ENCODE measurements around the gene CBLB.
"Not testable (repeated sequence)": the region's sequence is repeated elsewhere in the genome, so short reads cannot be mapped to it uniquely, and the experiment has no call there.

CBLB gene

DNA sequence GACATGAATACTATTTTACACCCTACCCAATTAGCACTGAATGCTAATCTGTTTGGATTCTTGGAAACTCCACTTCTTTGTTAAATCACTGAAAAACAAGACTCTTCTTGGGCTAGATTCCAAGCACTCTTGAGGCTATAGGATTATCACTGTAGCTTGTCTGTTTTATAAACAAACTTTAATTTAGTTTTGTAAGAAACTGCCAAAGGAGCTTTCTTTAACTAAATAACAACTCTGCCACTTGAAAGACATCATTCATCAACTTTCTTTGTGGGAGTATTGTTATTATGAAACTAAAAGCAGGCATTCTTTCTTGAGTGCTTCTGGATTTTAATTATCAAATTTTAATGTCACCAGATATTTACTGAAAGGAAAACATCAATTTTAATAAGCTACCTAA lies 24.1 kb downstream of the CBLB start:
- no peak for DNase-seq

DNA sequence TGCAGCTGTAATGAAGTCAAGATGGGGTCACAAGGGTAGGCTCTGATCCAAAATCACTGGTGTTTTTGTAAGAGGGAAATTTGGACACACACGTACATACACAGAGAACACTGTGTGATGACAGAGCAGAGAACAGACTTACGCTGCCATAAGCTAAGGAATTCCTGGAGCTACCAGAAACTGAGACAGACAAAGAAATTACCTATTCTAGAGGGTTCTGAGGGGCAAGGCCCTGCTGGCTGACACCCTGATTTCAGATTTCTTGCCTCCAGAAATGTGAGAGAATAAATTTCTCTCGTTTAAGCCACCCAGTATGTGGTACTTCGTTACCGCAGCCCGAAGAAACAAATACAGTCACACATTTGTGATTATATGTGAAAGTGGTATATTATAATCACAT lies 24.8 kb downstream of the CBLB start:
- no peak for DNase-seq

DNA sequence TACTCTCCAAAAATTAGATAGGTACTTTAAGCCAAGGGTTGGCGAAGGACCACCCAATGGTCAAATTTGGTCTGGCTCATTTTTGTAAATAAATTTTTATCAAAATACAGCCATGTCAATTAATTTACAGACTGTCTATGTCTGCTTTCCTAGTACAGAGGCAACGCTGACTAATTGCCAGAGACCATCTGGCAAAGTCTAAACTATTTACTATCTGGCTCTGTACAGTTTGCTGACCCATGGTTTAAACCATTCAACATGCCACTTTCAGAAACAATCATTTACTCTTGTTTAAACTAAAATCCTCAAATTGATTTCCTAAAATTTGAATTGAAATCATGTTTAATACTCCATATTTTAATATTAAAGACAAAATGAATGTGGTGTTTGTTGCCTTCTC lies 25.9 kb downstream of the CBLB start:
- no peak for DNase-seq

DNA sequence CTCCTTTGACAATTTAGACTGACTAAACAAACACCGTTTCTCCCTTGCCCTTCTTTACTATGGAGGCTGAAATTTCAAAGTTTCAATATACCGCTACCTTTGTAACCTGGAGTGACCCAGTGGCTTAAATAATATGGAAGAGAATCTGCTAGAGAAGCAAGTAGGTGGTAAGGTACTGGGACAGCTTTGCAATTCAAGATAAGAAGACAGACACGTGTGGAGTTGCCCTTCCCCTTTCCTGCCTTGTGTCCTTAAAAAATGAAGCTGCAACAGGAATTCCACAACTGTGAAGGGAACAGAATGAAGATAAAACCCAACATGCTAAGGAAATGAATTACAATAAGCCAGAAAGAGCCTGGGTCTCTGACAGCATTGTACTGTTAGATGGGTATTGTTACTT lies 26.4 kb downstream of the CBLB start:
- no peak for DNase-seq

DNA sequence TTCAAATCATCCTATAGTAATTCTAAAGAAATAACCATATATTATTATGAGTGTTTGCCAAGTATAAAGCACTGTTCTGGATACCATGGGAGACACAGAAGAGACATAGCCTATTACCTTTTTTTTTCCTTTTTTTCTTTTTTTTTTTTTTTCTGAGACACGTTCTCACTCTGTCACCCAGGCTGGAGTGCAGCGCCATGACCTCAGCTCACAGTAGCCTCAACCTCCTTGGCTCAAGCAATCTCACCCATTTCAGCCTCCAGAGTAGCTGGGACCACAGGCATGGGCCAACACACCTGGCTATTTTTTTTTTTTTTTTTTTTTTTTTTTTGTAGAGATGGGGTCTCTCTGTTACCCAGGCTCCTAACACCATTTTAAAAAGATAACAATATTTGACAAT lies 30.9 kb downstream of the CBLB start:
- no peak for DNase-seq

DNA sequence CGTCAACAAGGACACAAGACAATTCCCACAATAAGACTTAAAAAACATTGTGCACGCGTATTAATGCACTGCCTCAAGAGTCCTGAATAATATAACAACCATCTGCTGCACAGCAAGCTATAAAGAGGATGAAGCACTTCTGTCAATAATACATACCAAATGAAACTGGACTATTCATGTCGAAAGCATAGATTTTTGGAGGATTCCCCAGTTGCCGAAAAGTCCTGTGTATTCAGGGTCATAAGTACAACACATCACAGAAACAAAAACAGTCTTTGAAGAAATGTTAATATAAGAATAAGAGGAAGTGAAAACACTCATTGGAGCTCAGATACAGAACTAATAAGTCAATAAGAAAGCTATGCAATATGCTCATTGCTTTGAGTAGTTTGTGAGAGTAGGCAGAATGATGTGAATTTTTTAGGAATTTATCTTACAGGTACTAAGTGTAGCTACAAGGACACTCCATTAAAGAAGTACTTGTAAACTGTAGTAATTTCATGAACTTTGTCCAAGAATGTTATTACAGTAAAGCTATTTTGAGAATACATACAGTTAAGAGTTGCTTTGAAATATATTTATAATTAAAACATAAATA lies 31.6 kb downstream of the CBLB start:
- no peak for DNase-seq

- peak in 1 of 2 donors; percentile 55 for DNase-seq
Measured at GRCh38 chr3:105836533-105836932, 32.3 kb downstream of the CBLB start.

DNA sequence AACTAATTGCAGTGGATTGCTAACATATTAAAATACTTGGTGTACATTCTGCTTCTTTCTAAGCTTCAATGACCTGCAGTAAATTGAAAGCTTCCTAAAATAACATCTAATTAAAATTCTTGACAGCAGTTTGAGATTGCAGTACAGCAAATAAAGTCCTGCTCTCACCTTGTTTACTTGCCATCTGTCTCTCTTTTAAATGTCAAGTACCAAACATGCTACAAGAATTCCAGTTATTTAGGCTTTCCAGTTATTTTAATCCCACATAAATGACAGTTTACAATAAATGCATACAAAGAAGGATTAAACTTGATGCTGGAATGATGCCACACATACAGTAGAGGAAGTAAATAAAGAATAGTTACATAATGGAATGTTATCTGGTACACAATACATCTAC lies 33.2 kb downstream of the CBLB start:
- DNase-seq: no peak

- DNase-seq: no peak
Measured at GRCh38 chr3:105834768-105835167, 34.0 kb downstream of the CBLB start.

GRCh38 chr3:105832644-105833043 lies 36.2 kb downstream of the CBLB start:
- no peak for DNase-seq

DNA sequence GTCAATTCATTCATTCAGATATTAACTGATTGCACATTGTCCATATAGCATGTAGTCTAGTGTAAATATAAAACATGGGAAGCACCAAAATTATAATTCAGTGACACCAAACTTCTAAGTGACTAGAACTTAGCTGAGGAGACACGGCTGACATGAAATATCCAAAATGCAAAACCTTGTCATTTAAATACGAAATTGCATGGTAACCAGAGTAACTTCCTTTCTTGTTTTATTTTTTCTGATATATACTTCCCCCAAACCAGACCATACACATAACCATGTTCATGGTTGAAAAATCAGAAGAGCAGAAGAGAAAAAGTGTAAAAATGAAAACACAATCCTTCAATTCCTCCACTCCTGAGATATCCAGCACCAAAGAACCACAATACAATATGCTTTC lies 38.0 kb downstream of the CBLB start:
- DNase-seq: no peak

GRCh38 chr3:105829871-105830622 lies 38.8 kb downstream of the CBLB start:
- peak in 1 of 2 donors; percentile 61 for DNase-seq

- no peak for DNase-seq
Measured at GRCh38 chr3:105829229-105829628, 39.6 kb downstream of the CBLB start.

DNA sequence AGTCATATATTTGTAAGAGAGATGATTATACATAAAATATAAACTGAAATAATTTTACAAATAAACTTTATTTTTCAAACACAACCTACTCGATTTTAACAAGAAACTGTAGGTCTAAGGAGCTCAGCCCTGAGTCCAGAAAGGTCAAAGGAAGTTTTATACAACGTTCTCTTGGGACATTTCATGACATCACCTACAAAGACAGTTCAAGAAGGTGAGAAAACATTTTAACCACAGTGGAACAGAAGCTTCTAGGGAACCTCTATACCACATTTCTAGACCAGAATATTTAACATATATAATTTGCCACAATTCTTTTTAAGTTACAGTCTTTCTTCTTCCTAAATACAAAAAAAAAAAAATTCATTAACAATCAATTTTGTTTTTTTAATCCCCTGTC lies 40.1 kb downstream of the CBLB start:
- peak in 1 of 2 donors; percentile 48 for DNase-seq

DNA sequence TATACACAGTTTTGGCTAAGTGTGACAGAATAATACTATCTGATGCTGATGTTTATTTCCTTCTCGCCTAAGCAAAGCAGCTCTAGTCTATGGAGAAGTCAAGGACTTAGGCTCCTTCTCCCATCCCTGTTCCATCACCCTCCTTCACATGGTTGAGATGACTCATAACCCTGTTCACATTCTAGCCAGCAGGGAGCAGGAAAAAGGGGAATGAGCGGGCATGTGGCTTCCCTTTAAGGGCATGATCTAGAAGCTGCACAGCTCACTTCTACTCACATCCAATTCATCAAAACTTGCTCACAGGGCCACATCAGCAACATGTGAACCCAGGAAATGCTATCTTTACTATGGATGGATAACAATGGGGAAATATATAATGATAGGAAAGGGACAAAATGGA lies 40.9 kb downstream of the CBLB start:
- DNase-seq: no peak

- DNase-seq: no peak
Measured at GRCh38 chr3:105826778-105827634, 41.8 kb downstream of the CBLB start.

GRCh38 chr3:105824129-105824528 lies 44.7 kb downstream of the CBLB start:
- no peak for DNase-seq

DNA sequence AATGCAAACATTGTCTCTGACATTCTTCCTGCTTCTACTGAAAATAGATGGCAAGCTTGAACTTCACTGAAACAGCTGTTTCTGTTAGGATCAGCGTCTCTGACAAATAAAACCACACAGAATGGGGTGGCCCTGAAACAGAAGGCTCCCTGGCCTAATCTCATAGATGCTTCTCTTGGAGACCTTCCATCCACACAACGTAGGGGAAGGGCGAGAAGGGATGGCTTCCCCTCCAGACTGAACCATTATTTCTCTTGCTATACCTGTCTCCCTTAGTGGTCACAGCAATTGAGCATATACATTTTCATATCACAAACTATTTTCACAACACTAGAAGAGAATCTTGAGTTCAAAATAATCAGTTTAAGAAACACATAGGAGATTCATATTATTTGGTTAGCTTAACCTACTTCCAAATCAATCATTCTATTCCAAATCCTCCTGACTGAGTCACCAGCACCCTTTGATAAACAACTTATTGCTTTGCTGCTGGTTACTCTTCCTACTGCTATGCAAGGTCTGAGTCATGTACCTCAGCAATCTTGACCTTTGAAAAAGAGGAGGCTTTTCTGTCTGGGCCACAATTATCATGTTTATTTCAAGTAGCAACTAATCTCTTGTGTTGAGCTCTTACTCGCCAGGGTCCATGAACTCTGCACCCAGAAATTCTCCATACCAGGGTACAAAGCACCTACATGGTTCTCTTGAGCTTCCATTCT lies 45.5 kb downstream of the CBLB start:
- no peak for DNase-seq

DNA sequence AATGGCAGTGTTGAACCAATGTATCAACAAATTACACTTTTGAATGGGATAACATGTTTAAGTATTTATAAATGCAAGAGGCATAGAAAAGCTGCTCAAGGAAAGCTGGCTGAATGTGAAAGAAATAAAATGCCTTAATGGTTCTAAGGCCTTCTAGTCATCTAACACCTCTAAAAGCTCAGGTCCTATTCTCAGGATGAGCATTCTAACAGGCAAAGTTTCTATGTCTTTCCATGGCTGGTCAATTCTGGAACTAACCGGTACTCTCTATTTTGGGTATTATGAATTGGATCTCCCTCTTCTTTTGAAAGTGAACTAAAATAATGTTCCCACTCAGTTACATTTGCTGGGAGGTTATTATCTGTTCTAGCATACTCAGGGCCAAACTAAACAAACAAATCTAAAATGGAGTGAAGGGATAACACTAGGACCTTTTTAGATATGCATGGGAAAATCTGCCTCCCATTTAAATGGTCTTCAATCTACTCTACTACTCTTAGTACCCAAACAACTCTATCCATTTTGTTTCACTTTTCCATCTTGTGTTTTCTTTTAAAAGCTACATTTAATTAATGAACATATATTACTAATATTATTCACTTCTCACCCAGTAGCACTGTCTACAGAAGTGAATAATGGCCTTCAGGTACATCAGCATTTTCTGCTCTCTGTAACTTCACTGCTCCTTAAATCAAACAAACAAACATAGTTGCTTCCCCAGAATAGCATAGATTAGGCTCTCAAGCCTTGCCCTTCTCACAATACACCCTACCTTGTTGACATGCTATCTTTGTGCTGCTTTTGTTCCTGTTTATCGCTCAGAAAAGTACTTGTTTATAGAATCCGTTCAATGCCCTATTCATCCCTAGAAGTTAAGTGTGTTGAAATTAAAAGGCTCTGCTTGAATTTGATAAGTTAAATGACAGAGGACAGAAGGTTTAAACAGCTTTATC lies 46.4 kb downstream of the CBLB start:
- DNase-seq: no peak

DNA sequence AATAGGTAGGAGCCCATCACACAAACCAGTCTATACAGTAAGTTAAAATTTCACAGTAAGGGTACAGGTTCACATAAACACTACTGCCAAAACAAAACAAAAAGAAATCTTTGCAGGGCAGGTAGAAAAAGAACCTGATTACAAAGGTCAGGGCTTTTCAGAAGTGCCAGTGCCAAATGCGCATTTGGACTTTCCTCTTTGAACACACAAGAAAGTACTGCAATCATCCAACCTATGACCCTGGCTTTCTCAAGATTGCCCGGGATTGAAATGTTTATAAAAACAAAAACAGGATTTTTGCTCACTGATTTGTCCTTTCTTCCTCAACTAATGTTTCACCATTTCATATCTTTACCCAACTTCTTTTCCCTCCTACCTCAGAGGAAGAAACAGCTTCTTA lies 47.4 kb downstream of the CBLB start:
- DNase-seq: no peak

GRCh38 chr3:105816833-105817232 lies 52.0 kb downstream of the CBLB start:
- DNase-seq: no peak

- not testable (repeated sequence) for DNase-seq
Measured at GRCh38 chr3:105815331-105815730, 53.5 kb downstream of the CBLB start.

Measured in CD4-positive, alpha-beta T cell treated with Interleukin-1 beta for 1 hour (primary cell).